AG09309 (cell line): ENCODE results near the gene UBQLNL.

ENCODE experiments used
- DNase-seq: peaks from one replicate; pipeline ENCODE4 v3.0.0-alpha.2; 2010; ENCODE audit warnings: low read depth
- H3K4me3 ChIP-seq: 2 replicates; pipeline ENCODE4 v1.5.1; 2011; ENCODE audit warnings: mild to moderate bottlenecking, low read depth, low read length, moderate library complexity; ENCODE audit not compliant: control insufficient read depth
- TF ChIP-seq, protein P1 (sequence below): IDR thresholded peaks from 2 replicates; pipeline ENCODE4 v1.5.1; 2011; ENCODE audit warnings: mild to moderate bottlenecking, low read depth, low read length, inconsistent platforms; ENCODE audit not compliant: insufficient read depth, control insufficient read depth; ENCODE audit errors: missing control alignments

Gene UBQLNL

DNA sequence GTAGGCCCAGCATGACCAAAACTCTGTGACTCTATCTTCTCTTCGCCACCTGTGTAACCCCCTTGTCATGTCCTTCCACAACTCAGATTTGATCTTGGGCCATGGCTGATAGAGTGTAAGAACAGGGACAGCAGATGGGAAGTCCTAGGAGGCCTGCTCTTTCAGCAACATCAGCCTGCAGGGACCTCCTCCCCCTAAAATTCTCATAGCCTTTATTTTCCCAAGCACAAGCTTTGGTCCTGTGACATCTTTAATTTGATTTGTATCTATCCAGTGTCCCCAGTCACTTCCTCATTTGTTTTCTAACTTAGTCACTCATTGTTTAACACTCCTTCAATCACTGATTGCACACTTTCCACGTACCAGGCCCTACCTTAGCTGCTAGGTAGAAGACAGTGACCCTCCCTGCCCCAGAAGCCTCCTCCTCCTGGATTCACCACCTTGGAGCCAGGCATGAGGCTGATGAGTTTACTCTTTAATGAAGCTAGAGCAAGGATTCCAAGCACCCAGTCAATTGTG is 12.0 kb downstream of the UBQLNL start:
- DNase-seq = no peak
- no peak overlapping the region for H3K4me3 ChIP-seq
- TF ChIP-seq, protein P1, sequence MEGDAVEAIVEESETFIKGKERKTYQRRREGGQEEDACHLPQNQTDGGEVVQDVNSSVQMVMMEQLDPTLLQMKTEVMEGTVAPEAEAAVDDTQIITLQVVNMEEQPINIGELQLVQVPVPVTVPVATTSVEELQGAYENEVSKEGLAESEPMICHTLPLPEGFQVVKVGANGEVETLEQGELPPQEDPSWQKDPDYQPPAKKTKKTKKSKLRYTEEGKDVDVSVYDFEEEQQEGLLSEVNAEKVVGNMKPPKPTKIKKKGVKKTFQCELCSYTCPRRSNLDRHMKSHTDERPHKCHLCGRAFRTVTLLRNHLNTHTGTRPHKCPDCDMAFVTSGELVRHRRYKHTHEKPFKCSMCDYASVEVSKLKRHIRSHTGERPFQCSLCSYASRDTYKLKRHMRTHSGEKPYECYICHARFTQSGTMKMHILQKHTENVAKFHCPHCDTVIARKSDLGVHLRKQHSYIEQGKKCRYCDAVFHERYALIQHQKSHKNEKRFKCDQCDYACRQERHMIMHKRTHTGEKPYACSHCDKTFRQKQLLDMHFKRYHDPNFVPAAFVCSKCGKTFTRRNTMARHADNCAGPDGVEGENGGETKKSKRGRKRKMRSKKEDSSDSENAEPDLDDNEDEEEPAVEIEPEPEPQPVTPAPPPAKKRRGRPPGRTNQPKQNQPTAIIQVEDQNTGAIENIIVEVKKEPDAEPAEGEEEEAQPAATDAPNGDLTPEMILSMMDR = no peak

DNA sequence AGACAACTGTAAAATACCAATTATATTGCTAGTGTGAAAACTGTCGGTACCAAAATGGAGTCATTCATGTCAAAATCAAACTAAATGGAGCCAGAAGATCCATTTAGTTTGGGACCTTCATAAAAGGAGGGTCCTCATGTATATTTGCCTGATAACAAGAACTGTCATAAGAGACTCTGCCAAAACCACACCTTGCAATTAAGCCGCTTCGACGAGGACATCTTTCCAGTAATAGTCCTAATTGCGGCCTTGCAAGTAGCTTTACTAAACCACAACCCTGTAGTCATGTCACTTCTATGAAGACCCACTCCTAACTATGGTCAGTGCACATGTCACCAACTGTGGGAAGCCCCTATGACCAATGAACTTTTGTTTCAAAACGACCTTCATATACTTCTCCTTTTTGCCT is 16.1 kb downstream of the UBQLNL start:
- DNase-seq = no peak
- TF ChIP-seq, protein P1 = no peak

DNA sequence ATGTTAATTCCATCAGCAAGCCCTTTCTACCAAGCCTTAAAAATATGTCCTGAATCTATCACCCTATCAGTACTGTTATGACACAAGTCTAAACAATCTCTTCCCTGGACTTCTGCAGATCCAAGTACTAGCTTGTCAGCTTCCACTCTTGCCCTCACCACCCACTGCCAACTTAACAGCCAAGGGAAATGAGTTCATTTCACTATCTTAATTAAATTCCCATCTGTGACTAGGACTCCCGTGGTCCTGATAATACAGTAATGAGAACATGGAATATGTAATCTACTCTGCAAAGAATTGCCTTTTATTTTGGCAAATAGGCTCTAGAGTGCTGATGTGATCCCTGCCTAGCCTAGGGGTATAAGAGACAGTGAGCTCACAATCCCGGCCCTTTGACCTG is 16.8 kb downstream of the UBQLNL start:
- no peak for DNase-seq
- TF ChIP-seq, protein P1 = no peak
- H3K4me3 ChIP-seq = no peak overlapping the region

More for the DNA sequence above, 16.1 kb downstream of the UBQLNL start:
- no peak overlapping the region for H3K4me3 ChIP-seq

DNA sequence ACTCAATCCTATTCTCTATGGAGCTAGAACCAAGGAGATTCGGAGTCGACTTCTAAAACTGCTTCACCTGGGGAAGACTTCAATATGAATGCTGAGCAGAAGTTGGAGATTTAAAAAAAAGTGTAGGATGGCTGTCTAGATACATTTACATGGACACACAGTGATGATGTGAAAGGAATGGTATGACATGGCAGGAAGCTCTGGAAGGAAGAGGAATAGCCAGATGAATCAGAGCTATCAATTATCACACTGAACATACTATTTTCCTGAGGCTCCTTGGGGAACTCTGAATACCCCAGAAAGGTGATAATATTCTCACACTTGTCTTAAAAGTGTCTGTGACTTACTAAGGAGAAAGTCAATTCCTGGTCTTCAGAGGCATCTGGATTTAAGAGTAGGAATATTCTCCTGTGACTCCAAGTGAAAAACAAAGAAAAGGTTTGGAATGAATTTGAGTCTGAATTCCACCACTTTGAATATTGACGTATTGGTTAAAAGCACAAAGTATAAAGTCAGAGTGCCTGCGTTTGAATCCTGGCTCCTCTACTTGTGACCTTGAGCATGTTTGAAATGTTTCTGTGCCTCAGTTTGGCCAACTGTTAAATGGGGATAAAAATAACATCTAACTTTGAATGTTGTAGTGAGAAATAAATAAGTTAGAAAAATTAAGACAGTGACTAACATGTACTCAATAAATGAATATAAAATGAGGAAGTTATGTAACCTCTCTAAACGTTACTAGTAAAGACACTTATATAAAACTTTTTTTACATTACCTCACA is 26.7 kb downstream of the UBQLNL start:
- TF ChIP-seq, protein P1 = no peak
- H3K4me3 ChIP-seq = no peak overlapping the region
- no peak for DNase-seq

DNA sequence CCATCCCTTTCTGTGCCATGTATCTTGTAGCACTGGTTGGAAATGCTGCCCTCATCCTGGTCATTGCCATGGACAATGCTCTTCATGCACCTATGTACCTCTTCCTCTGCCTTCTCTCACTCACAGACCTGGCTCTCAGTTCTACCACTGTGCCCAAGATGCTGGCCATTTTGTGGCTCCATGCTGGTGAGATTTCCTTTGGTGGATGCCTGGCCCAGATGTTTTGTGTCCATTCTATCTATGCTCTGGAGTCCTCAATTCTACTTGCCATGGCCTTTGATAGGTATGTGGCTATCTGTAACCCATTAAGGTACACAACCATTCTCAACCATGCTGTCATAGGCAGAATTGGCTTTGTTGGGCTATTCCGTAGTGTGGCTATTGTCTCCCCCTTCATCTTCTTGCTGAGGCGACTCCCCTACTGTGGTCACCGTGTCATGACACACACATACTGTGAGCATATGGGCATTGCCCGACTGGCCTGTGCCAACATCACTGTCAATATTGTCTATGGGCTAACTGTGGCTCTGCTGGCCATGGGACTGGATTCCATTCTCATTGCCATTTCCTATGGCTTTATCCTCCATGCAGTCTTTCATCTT is 27.6 kb downstream of the UBQLNL start:
- no peak overlapping the region for H3K4me3 ChIP-seq
- no peak for DNase-seq
- TF ChIP-seq, protein P1 = no peak

DNA sequence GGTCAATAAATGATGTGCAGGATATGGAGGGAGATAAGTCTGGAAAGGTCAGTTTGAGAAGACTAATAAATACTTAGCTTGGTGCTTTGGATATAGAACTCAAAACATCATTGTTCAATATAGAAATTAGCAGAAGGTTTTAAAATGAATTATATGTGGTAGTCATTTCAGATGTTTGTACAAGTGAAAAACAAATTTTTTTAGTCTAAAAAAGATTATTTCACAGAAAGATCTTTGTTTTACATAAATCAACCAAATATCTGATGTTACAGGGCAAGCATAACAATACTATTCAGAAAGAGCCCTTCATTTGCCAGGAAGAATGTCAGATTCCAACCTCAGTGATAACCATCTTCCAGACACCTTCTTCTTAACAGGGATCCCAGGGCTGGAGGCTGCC is 28.1 kb downstream of the UBQLNL start, which contains the start of gene OR52D1:
Gene OR52D1 (plus strand): TSS at position 301 of the 400 bp plus-strand sequence. CDS start 22 bp downstream, at position 323.
- DNase-seq = no peak
- H3K4me3 ChIP-seq = no peak within 1 kb of the TSS
- TF ChIP-seq, protein P1 = no peak
